ENCODE results near the gene GNAQ. TPM values are rescaled to one million over a fixed set of nuclear protein-coding genes. Genes with fewer than 3 reads are reported as not detected.
A peak's percentile ranks its signal among the peaks of the same experiment; 100 is the strongest.

Gene GNAQ
- total RNA-seq, 3 donors from 2014 or later (not counting 1 experiment from before 2014, with no cell fraction given): 17.8 to 51.6 (median 24.5) TPM

DNA sequence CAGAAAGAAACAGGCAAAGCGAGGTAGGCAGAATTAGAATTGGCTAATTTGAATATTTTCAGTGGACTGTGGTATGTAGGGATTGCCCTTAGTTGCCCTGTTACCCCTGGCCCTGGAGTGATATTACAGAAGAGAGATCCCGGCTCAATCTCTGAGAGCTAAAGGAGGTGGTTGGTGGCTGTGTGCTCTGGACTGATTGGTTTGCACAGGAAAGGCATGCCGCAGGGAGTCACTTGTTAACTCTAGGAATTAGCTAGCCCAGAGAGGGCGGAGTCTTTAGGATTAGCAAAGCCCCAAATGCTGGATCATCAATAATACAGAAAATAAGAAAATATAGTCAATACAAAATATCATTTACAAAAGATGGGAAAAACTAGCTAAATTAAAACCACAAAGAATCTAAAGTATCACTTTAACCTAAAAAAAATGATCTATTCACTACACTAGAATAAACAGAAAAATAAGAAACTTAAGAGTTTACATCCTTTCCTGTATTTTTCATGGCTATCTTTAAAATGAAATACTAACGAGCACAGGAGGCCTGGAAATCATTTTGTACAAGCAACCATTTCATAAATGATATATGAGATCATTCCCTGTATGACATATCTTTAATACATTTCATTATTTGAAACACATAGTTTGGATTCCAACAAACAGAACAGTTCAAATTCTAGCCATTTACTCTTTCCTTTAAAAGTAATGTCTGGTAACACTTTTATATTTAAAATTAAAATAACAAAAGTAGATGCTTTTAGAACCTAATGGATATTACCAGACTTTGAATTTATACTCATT lies 71.1 kb downstream of the GNAQ start:
- WGBS (ENCODE audit: insufficient coverage): 84% methylated on average over 5 of the region's 5 CpGs
- H3K27ac ChIP-seq (ENCODE audit: low read length): no peak overlapping the region
- H3K27me3 ChIP-seq (ENCODE audit: control insufficient read depth, insufficient read depth, low read length): no peaks in the 10 kb centered on the region
- Mint-ChIP-seq H3K4me3 (no peak overlapping the region), H3K4me1 (peaks cover 33 to 50% of the 10 kb centered on the region in 2 donors), H3K36me3 (no peaks in the 10 kb centered on the region), H3K9me3 (no peaks in the 10 kb centered on the region), H3K27ac (no peak overlapping the region), H3K27me3 (ENCODE audit: low read depth in 2 of 2) (no peaks in the 10 kb centered on the region)
- no peaks in the 10 kb centered on the region for H3K36me3 ChIP-seq (ENCODE audit: control insufficient read depth, insufficient read depth, low read length)
- DNase-seq: no peak
- no peaks in the 10 kb centered on the region for H3K9me3 ChIP-seq (ENCODE audit: control insufficient read depth, insufficient read depth, low read length)
- ATAC-seq: no peak
- TF ChIP-seq, protein P1, sequence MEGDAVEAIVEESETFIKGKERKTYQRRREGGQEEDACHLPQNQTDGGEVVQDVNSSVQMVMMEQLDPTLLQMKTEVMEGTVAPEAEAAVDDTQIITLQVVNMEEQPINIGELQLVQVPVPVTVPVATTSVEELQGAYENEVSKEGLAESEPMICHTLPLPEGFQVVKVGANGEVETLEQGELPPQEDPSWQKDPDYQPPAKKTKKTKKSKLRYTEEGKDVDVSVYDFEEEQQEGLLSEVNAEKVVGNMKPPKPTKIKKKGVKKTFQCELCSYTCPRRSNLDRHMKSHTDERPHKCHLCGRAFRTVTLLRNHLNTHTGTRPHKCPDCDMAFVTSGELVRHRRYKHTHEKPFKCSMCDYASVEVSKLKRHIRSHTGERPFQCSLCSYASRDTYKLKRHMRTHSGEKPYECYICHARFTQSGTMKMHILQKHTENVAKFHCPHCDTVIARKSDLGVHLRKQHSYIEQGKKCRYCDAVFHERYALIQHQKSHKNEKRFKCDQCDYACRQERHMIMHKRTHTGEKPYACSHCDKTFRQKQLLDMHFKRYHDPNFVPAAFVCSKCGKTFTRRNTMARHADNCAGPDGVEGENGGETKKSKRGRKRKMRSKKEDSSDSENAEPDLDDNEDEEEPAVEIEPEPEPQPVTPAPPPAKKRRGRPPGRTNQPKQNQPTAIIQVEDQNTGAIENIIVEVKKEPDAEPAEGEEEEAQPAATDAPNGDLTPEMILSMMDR (IDR thresholded peaks at IDR 0.05): no peak
- peaks cover 2% of the 10 kb centered on the region for H3K4me1 ChIP-seq (ENCODE audit: control insufficient read depth, insufficient read depth, low read length)
- intact Hi-C loops (cut with micrococcal nuclease): no loop called here
- H3K4me3 ChIP-seq (ENCODE audit: low read length): no peak overlapping the region

DNA sequence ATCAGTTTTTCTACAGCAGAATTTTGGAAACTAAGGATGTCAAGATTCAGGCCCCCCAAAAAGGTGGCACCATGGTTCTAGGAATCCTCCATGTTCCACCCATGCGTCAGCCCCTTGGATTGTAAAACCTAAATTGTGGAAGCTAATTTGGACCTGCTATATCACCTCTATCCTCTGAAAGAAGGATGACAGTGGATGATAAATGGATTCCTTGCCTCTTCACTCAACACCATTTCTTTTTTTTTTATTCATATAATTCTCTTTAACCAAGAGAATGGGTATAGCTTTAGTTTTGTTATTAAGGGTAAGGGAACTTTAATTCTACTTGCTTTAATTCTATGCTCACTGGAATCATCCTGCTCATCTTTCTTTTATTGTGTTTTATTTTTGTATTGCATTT lies 71.8 kb downstream of the GNAQ start:
- H3K27me3 ChIP-seq (ENCODE audit: control insufficient read depth, insufficient read depth, low read length): no peaks in the 10 kb centered on the region
- DNase-seq: no peak
- no peak overlapping the region for H3K27ac ChIP-seq (ENCODE audit: low read length)
- TF ChIP-seq, protein P1 (IDR thresholded peaks at IDR 0.05): no peak
- no peaks in the 10 kb centered on the region for H3K27me3 Mint-ChIP-seq (ENCODE audit: low read depth in 2 of 2)
- no peaks in the 10 kb centered on the region for H3K36me3 Mint-ChIP-seq
- intact Hi-C loops (cut with micrococcal nuclease): no loop called here
- WGBS (ENCODE audit: insufficient coverage): 100% methylated on average over 1 of the region's 1 CpG
- no peaks in the 10 kb centered on the region for H3K36me3 ChIP-seq (ENCODE audit: control insufficient read depth, insufficient read depth, low read length)
- no peaks in the 10 kb centered on the region for H3K9me3 ChIP-seq (ENCODE audit: control insufficient read depth, insufficient read depth, low read length)
- H3K4me1 Mint-ChIP-seq: peaks cover 31 to 47% of the 10 kb centered on the region in 2 donors
- no peak overlapping the region for H3K27ac Mint-ChIP-seq
- no peak overlapping the region for H3K4me3 ChIP-seq (ENCODE audit: low read length)
- H3K4me1 ChIP-seq (ENCODE audit: control insufficient read depth, insufficient read depth, low read length): peaks cover 2% of the 10 kb centered on the region
- H3K9me3 Mint-ChIP-seq: no peaks in the 10 kb centered on the region
- ATAC-seq: no peak
- no peak overlapping the region for H3K4me3 Mint-ChIP-seq

DNA sequence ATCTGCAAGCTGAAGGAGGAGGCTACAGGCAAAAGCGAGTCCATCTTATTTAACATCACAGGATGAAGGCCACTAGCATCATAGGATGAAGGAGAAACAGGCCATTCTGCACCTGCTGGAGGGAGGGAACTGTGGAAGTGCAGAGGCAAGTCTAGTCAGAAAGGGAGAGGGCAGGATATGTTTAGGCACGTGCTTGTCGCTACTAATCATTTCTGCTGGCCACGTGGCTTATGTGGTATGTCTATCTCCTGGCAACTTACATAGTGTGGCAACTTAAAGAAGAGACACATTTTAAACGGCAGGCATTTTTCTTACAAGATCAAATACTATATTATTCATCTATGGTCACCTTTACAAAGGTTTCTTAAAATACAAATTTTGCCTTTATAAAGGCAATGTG lies 74.0 kb downstream of the GNAQ start:
- peak overlapping the region in 1 of 2 donors; percentile 15 for H3K27ac Mint-ChIP-seq
- Histone ChIP-seq H3K4me1 (ENCODE audit: control insufficient read depth, insufficient read depth, low read length) (peaks cover 6% of the 10 kb centered on the region), H3K36me3 (ENCODE audit: control insufficient read depth, insufficient read depth, low read length) (no peaks in the 10 kb centered on the region), H3K4me3 (ENCODE audit: low read length) (no peak overlapping the region), H3K27ac (ENCODE audit: low read length) (no peak overlapping the region), H3K27me3 (ENCODE audit: control insufficient read depth, insufficient read depth, low read length) (no peaks in the 10 kb centered on the region), H3K9me3 (ENCODE audit: control insufficient read depth, insufficient read depth, low read length) (no peaks in the 10 kb centered on the region)
- H3K36me3 Mint-ChIP-seq: no peaks in the 10 kb centered on the region
- H3K9me3 Mint-ChIP-seq: no peaks in the 10 kb centered on the region
- 26% methylated on average over 5 of the region's 5 CpGs for WGBS (ENCODE audit: insufficient coverage)
- TF ChIP-seq, protein P1 (IDR thresholded peaks at IDR 0.05): no peak
- ATAC-seq (peak; percentile 52 to 76 (median 54)), DNase-seq (no peak)
- H3K4me1 Mint-ChIP-seq: peaks cover 39 to 50% of the 10 kb centered on the region in 2 donors
- H3K4me3 Mint-ChIP-seq: no peak overlapping the region
- H3K27me3 Mint-ChIP-seq (ENCODE audit: low read depth in 2 of 2): no peaks in the 10 kb centered on the region
- intact Hi-C loops (cut with micrococcal nuclease): no loop called here

All from natural killer cell (primary cell).